Parathyroid adenoma (tissue), 2 donors: ENCODE data around the gene FSTL1.

Experiments used
- H2AFZ ChIP-seq: fragments of 300-600 bp; sonication (generic); one replicate; pipeline ENCODE4 v1.7.0; 2017; ENCODE audit warnings: antibody characterized with exemption, mild to moderate bottlenecking
- H3K27ac ChIP-seq: fragments of 300-600 bp; sonication (generic); one replicate; pipeline ENCODE4 v1.7.0; 2017
- H3K27me3 ChIP-seq: fragments of 300-600 bp; sonication (generic); one replicate; pipeline ENCODE4 v1.7.0; 2017; ENCODE audit warnings: low read length; ENCODE audit not compliant: control insufficient read depth, insufficient read depth
- H3K36me3 ChIP-seq: fragments of 300-600 bp; sonication (generic); one replicate; pipeline ENCODE4 v1.7.0; 2017; ENCODE audit warnings: low read length; ENCODE audit not compliant: control insufficient read depth, insufficient read depth
- H3K4me1 ChIP-seq: fragments of 300-600 bp; sonication (generic); one replicate; pipeline ENCODE4 v1.7.0; 2017; ENCODE audit warnings: control low read depth
- H3K4me2 ChIP-seq: fragments of 300-600 bp; sonication (generic); one replicate; pipeline ENCODE4 v1.7.0; 2017; ENCODE audit warnings: low read length
- H3K4me3 ChIP-seq: fragments of 300-600 bp; sonication (generic); one replicate; pipeline ENCODE4 v1.7.0; 2017; ENCODE audit warnings: low read depth, low read length
- H3K79me2 ChIP-seq: fragments of 300-600 bp; sonication (generic); one replicate; pipeline ENCODE4 v1.7.0; 2017; ENCODE audit warnings: control low read depth
- H3K9ac ChIP-seq: fragments of 300-600 bp; sonication (generic); one replicate; pipeline ENCODE4 v1.7.0; 2017; ENCODE audit warnings: mild to moderate bottlenecking
- H3K9me3 ChIP-seq: fragments of 300-600 bp; sonication (generic); one replicate; pipeline ENCODE4 v1.7.0; 2017; ENCODE audit warnings: low read length; ENCODE audit not compliant: control insufficient read depth
- CTCF ChIP-seq: fragments of 300-600 bp; sonication (generic); IDR thresholded peaks from one replicate; pipeline ENCODE4 v1.7.0; 2017; ENCODE audit warnings: antibody characterized with exemption, mild to moderate bottlenecking
- donor health status: primary hyperparathyroidism.

FSTL1 gene

GRCh38 chr3:120496278-120497002 lies 45.6 kb upstream of the FSTL1 start:
- Histone ChIP-seq H3K4me3 (no peak overlapping the region), H3K9ac (no peak overlapping the region), H3K9me3 (no peaks in the 10 kb centered on the region), H3K79me2 (no peaks in the 10 kb centered on the region), H3K4me1 (no peaks in the 10 kb centered on the region), H3K4me2 (no peak overlapping the region), H3K36me3 (no peaks in the 10 kb centered on the region), H2AFZ (no peak overlapping the region), H3K27me3 (no peaks in the 10 kb centered on the region), H3K27ac (no peak overlapping the region)
- TF ChIP-seq CTCF = no peak

DNA sequence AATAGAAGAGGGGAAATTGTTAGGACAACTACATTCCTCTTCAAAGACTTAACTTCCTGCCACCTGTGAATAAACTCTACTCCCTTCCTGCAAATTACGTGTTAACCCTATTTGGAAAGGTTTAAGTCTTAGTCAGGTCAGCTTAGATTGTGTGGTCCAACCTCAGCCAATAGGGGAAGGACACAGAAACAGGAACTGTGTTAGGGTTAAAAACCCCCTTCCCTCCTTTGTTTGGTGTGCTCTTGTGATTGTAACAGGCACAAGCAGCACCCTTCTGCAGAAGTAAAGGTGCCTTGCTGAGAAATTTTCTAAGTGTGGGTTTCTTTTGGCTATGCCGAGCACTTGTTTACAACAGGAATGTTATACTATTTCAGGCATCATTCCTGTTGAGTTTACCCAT lies 45.0 kb upstream of the FSTL1 start:
- Histone ChIP-seq H3K27ac (no peak overlapping the region), H3K27me3 (no peaks in the 10 kb centered on the region), H3K36me3 (no peaks in the 10 kb centered on the region), H3K9ac (no peak overlapping the region), H2AFZ (no peak overlapping the region), H3K4me2 (no peak overlapping the region), H3K79me2 (no peaks in the 10 kb centered on the region), H3K4me1 (no peaks in the 10 kb centered on the region), H3K4me3 (no peak overlapping the region), H3K9me3 (no peaks in the 10 kb centered on the region)
- no peak for TF ChIP-seq CTCF

GRCh38 chr3:120492103-120492502 lies 41.3 kb upstream of the FSTL1 start:
- Histone ChIP-seq H3K27me3 (no peaks in the 10 kb centered on the region), H3K4me1 (no peaks in the 10 kb centered on the region), H3K9ac (no peak overlapping the region), H3K4me2 (no peak overlapping the region), H3K27ac (no peak overlapping the region), H3K36me3 (no peaks in the 10 kb centered on the region), H3K9me3 (no peaks in the 10 kb centered on the region), H3K79me2 (no peaks in the 10 kb centered on the region), H2AFZ (no peak overlapping the region), H3K4me3 (no peak overlapping the region)
- no peak for TF ChIP-seq CTCF

GRCh38 chr3:120489421-120489820 lies 38.6 kb upstream of the FSTL1 start:
- H3K79me2 ChIP-seq = no peaks in the 10 kb centered on the region
- no peaks in the 10 kb centered on the region for H3K27me3 ChIP-seq
- H3K9me3 ChIP-seq = no peaks in the 10 kb centered on the region
- no peak overlapping the region for H2AFZ ChIP-seq
- H3K4me3 ChIP-seq = no peak overlapping the region
- H3K4me2 ChIP-seq = no peak overlapping the region
- H3K9ac ChIP-seq = no peak overlapping the region
- H3K36me3 ChIP-seq = no peaks in the 10 kb centered on the region
- H3K27ac ChIP-seq = no peak overlapping the region
- TF ChIP-seq CTCF = no peak
- no peaks in the 10 kb centered on the region for H3K4me1 ChIP-seq

GRCh38 chr3:120488296-120488695 lies 37.5 kb upstream of the FSTL1 start:
- no peaks in the 10 kb centered on the region for H3K9me3 ChIP-seq
- TF ChIP-seq CTCF = no peak
- no peaks in the 10 kb centered on the region for H3K79me2 ChIP-seq
- no peaks in the 10 kb centered on the region for H3K27me3 ChIP-seq
- no peak overlapping the region for H3K27ac ChIP-seq
- no peak overlapping the region for H3K9ac ChIP-seq
- H3K4me1 ChIP-seq = no peaks in the 10 kb centered on the region
- no peaks in the 10 kb centered on the region for H3K36me3 ChIP-seq
- no peak overlapping the region for H3K4me3 ChIP-seq
- no peak overlapping the region for H2AFZ ChIP-seq
- no peak overlapping the region for H3K4me2 ChIP-seq
